ENCODE results near the gene SSH3. TPM values are rescaled to one million over a fixed set of nuclear protein-coding genes. Genes with fewer than 3 reads are reported as not detected.

Gene SSH3
- total RNA-seq, 4 donors from 2014 or later: 7.7 to 48.8 (median 19.1) TPM

- no peak for TF ChIP-seq CTCF (IDR thresholded peaks at IDR 0.05)
- no peak for TF ChIP-seq POLR2A (IDR thresholded peaks at IDR 0.05)
- intact Hi-C loops (cut with DNase I; ENCODE audit: low total_unique reads): loop anchor here (5.0 kb wide), 1 partner anchor 39 kb away; no protein-coding TSS in a partner anchor
- no peaks in the 10 kb centered on the region for H3K36me3 ChIP-seq
- no peaks in the 10 kb centered on the region for H3K27me3 ChIP-seq
- no peak overlapping the region for H3K4me3 ChIP-seq
- no peak overlapping the region for H3K27ac ChIP-seq
- peaks cover 5 to 8% of the 10 kb centered on the region in 2 donors for H3K4me1 ChIP-seq
- no peak for DNase-seq
- no peaks in the 10 kb centered on the region for H3K9me3 ChIP-seq
Measured at GRCh38 chr11:67347964-67348749, 44.8 kb downstream of the SSH3 start.

GRCh38 chr11:67349036-67349435, 45.7 kb downstream of the SSH3 start:
- Histone ChIP-seq H3K4me1 (peaks cover 5 to 8% of the 10 kb centered on the region in 2 donors), H3K9me3 (no peaks in the 10 kb centered on the region), H3K36me3 (no peaks in the 10 kb centered on the region), H3K4me3 (no peak overlapping the region), H3K27me3 (no peaks in the 10 kb centered on the region), H3K27ac (no peak overlapping the region)
- no peak for DNase-seq
- no peak for TF ChIP-seq POLR2A (IDR thresholded peaks at IDR 0.05)
- no peak for TF ChIP-seq CTCF (IDR thresholded peaks at IDR 0.05)
- intact Hi-C loops (cut with DNase I; ENCODE audit: low total_unique reads): loop anchor here (5.0 kb wide), 1 partner anchor 38 kb away; no protein-coding TSS in a partner anchor

DNA sequence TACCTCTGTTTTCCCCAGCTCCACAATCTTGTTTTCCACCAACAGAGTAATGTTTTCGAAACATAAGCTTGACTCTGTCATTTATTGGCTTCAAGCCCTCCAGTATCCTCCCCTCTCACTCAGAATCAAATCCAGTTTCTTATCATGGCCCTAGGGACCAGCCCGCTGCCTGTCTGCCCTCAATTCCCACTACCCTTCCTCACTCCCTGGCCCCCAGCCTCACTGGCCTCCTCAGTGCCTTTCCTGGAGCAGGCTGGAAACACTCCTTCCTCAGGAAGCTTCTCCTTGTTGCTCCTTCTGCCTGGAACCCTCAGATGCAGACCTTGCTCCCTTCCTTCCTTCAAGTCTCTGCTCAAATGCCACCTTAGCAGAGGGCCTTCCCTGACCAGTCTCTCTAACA, 46.1 kb downstream of the SSH3 start:
- no peaks in the 10 kb centered on the region for H3K27me3 ChIP-seq
- intact Hi-C loops (cut with DNase I; ENCODE audit: low total_unique reads): loop anchor here (5.0 kb wide), 1 partner anchor 38 kb away; no protein-coding TSS in a partner anchor
- no peaks in the 10 kb centered on the region for H3K36me3 ChIP-seq
- no peak overlapping the region for H3K27ac ChIP-seq
- no peak for DNase-seq
- peaks cover 9 to 11% of the 10 kb centered on the region in 2 donors for H3K4me1 ChIP-seq
- H3K9me3 ChIP-seq: no peaks in the 10 kb centered on the region
- no peak overlapping the region for H3K4me3 ChIP-seq
- TF ChIP-seq CTCF (IDR thresholded peaks at IDR 0.05): no peak
- TF ChIP-seq POLR2A (IDR thresholded peaks at IDR 0.05): no peak

GRCh38 chr11:67349928-67350465, 46.7 kb downstream of the SSH3 start:
- Histone ChIP-seq H3K4me3 (no peak overlapping the region), H3K36me3 (no peaks in the 10 kb centered on the region), H3K4me1 (peaks cover 14 to 16% of the 10 kb centered on the region in 2 donors), H3K27me3 (no peaks in the 10 kb centered on the region), H3K27ac (no peak overlapping the region), H3K9me3 (no peaks in the 10 kb centered on the region)
- TF ChIP-seq CTCF (IDR thresholded peaks at IDR 0.05) (no peak), POLR2A (IDR thresholded peaks at IDR 0.05) (no peak)
- intact Hi-C loops (cut with DNase I; ENCODE audit: low total_unique reads): loop anchor here (5.0 kb wide), 1 partner anchor 37 kb away; no protein-coding TSS in a partner anchor
- DNase-seq: no peak
